Measurements from ENCODE around the gene KDM8.

DNA sequence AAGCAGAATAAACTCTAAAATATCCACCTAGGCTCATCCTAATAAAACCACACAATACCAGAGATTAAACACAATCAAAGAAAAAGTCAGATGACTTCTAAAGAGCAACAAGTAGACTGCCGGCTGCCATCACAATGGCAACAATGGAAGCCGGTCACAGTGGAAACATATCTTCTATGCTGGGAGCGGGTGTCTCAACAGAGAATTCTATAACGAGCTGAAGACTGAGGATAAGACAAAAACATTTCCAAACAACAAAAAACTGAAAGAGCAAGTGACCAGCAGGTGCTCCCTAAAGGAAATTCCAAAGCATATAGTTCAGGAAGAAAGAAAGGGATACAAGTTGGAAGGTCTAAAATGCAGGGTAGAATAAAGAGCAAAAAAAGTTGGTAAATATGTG, 56.4 kb downstream of the KDM8 start:
- no peak for TF ChIP-seq POLR2A (IDR thresholded peaks at IDR 0.05)
- TF ChIP-seq POLR2AphosphoS5 (IDR thresholded peaks at IDR 0.05) = no peak

Data from sigmoid colon (tissue), 4 donors.